ENCODE results near the gene ZMIZ2.
"Not testable (repeated sequence)": the region's sequence is repeated elsewhere in the genome, so short reads cannot be mapped to it uniquely, and the experiment has no call there.

Gene ZMIZ2

DNA sequence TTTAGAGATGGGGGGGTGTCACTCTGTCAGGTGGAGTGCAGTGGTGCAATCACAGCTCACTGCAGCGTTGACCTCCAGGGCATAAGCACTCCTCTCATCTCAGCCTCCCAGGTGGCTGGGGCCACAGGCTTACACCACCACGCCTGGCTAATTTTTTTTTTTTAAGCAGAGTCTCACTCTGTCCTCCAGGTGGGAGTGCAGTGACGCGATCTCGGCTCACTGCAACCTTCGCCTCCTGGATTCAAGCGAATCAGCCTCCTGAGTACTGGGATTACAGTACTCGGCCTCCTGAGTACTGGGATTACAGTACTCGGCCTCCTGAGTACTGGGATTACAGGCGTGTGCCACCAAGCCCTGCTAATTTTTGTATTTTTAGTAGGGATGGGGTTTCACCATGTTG is 24.2 kb downstream of the ZMIZ2 start:
- DNase-seq, result no peak

DNA sequence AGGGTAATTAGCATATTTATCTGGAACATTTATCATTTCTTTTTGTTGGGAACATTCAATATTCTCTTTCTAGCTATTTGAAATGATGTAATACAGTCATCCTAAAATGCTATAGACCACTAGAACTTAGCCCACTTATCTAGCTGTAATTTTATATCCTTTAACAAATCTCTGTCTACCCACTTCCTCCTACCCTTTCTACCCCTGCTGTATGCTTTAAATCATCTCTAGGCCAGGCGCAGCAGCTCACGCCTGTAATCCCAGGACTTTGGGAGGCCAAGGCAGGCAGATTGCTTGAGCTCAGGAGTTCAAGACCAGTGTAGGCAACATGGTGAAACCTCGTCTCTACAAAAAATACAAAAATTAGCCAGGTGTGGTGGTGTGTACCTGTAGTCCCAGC is 25.8 kb downstream of the ZMIZ2 start:
- DNase-seq, result not testable (repeated sequence)

DNA sequence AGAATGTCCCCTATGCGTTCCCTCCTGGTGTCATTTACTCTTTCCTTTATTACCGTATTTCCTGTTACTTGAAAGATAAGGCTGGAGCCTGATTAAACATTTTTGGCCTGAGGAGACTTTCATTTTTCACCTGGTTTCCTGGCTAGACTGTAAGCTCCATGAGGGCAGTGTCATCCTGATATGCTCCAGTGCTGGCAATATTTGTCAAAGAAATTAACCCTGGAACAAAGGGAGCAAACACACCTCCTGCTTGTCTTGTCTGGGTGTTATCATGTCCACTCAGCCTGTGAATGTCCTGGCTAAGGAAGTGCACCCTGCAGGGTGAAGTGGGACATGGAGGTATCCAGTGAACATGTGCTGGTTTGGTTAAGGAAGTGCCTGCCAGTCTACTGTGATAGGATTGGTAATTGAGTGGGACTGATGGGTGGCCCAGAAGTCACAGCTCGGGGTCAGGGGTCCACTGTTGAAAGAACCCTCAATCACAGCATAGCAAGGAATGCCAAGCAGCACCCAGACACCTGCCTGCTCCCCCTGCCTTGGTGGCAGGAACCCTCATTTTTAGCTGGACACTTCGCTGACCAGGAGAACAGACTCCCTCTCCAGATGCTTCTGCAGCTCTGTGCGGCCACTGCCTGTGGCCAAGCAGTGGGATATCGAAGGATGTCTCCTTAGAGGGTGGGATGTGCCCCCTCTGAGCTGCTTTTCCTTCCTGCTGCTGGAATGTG is 26.9 kb downstream of the ZMIZ2 start:
- no peak for DNase-seq

DNA sequence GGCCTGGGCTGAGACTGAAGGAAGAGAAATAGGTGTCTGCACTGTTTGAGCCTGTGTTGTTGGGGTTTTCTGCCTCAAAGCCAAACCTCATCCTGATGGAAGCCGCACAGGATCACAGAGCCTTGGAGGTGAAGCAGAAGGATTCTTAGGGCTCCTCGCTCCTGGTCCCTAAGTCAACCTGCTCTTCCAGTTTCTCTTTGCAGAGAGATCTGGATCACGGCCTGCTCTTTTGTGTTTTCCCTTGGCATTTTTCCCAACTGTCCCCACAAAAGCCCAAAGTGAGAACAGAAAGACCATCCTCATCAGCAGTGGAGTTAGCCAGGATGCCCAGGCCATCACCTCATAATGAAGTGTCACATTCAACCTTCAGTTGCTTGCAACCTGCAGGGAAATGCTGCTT is 27.6 kb downstream of the ZMIZ2 start:
- no peak for DNase-seq

DNA sequence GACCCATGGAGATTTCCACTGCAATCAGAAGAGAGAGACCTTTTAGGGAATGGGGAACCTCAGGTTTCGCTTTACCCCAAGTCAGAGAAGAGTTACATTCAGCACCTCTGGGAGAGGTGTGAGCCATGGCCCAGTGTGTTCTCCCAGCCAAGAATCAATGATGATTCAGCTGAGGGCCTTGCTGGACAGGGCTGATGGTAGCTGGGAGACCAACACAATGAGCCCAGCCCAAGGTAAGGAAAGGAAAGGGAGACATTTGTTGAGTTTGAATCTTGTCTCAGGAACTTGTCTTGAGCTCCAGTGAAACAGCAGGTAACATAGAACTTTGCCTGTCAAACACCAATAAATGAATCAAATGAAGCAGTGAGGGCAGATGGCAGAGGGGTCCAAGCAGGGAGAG is 33.8 kb downstream of the ZMIZ2 start:
- DNase-seq, result no peak

DNA sequence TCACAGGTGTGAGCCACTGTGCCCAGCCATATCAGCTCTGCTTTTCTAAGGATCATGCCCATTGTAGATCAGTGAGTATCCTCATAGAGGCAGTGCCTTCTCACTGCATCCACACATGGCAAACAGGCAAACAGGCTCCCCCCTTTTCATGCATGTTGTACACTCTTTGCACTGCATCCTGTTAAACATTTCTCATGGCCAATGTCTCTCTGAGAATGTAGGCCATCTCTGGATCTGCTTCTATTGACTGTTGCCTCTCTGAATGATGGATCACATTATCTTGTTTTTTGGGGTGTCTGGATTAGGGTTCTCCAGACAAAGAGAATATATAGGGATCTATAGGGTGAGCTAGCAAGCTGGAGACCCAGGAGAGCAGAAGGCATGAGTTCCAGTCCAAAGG is 34.8 kb downstream of the ZMIZ2 start:
- DNase-seq, result no peak

DNA sequence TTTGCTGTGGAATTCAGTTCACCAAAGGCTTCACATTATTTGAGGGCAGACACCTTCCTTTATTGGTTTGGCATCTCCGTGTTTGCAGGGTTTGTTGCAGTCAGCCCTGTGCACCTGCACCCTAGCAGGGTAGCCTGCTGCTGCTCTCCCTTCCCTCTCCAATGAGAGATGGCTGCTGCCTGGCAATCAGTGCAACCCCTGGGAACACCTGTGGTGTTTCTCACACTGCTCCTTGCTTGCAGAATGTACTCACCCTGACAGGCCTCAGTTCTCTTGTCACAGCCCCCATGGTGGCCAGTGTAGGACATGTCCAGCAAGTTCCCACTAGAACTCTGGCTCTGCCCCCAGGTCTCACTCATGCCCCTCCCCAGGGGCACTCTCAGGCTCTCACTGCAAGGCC is 35.7 kb downstream of the ZMIZ2 start:
- DNase-seq, result no peak

DNA sequence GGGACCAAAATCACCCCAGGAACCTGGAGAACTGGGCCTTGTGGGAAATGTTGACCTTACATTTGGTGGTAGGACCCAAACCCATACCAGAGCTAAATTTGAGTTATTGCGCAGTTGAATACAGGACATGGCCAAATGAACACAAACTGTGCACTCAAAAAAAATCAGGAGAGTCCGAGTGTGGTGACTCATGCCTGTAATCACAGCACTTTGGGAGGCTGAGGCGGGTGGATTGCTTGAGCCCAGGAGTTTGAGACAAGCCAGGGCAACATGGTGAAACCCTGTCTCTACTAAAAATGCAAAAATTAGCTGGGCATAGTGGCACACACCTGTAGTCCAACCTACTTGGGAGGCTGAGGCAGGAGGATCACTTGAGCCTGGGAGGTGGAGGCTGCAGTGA is 36.6 kb downstream of the ZMIZ2 start:
- not testable (repeated sequence) for DNase-seq

DNA sequence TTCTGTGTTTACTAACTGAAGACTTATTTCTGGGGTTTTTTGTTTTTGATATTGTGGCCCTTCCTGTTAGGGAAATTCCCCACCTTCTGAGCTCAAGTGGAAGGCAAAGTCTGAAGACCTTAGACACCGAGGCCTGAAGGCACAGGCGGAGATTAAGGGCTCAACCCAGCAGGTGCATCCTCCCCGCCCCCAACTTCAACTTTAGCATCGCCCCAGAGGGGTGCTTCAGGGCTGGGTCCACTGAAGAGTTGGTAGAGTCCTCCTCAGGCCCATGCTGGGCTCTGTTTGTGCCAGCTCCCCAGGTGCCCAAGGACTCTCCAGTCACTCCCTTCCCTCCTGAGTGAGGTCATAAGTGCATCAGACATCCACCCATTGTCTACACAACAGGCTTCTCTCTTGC is 38.4 kb downstream of the ZMIZ2 start:
- no peak for DNase-seq

DNA sequence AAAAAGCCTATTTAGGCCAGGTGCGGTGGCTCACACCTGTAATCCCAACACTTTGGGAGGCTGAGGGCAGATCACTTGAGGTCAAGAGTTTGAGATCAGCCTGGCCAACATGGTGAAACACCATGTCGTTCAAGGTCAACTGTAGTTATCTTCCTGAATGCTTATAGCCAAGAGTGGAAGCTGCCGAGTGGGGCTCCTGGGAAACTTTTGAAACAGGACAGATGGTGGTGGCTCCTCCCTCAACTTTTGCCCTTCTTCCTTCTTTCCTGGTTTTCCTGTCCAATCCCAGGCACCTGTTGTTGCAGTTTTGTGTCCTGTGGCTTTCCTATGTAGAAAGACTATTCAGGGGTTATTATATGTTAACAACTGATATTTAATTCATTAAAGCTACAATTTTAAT is 39.1 kb downstream of the ZMIZ2 start:
- no peak for DNase-seq

DNA sequence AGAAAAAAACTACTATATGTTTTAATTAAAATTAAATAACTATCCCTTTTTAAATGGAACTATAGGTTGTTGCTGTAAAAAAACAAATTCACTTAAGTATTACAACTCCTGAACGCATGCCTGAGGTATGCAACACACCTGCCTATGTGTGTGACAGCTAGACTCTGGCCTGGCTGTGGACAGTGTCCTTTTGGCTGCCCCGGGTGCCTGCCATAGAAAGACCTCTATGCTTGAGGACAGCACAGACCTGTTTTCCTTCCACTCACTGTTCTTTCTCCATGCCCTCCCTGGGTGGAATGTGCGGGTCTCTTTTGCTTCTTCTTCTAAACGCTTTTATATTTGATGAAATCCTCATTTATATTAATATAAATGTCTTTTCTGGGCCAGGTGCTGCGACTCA is 41.3 kb downstream of the ZMIZ2 start:
- no peak for DNase-seq

DNA sequence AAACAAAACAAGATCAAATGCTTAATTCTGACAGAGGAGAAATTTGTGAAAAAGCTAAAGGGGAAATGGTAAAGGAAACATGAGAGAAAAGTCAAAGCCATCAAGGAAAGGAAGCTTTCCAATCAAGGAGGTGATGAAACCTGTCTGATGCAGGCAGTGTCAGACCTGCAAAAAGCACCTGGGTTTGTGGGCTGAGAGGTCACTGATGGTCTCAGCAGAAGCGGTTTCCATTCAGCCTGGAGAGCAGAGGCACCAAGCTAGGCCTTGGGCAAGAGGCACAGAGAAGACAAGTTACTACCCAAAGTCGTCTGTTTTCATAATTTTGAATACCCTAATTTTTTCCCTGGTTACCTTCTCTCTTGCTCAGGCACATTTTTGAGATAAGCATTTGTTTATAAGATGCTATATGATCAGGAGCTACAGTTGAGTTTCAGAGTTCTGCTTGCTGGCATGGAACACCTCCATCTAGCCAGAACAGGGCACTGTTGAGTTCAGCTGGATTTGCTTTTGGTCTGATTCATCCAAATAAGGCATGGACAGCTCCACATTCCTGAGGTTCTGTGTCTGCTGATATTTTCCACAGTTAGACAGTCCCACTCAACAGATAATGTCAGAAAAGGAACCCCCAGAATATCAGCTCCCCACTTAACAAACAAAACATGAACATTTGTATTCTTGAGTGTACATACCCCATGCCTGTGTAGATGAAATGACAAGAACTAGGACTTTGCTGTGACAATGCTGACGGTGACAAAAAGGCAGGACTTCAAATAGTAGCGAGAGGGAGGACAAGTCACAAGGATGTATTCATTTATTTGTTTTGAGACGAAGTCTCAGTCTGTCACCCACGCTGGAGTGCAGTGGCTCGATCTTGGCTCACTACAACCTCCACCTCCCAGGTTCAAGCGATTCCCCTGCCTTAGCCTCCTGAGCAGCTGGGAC is 42.9 kb downstream of the ZMIZ2 start:
- no peak for DNase-seq

DNA sequence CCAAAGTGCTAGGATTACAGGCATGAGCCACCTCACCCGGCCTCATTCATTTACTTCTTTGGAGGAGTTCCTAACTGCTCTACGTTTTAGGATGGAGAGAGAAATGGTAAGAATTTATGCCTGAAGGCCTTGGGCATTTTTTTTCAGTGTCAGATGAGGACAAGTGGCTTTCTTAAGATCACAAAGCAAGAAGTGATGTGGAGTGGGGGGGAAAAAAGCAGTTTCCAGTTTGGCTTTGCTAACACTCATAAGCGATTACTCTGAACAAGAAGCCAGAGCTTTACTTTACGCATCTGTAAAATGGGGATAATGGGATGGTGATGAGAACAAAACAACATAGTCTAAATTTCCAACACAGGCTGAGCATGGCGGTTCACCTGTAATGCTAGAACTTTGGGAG is 45.3 kb downstream of the ZMIZ2 start:
- DNase-seq, result no peak

DNA sequence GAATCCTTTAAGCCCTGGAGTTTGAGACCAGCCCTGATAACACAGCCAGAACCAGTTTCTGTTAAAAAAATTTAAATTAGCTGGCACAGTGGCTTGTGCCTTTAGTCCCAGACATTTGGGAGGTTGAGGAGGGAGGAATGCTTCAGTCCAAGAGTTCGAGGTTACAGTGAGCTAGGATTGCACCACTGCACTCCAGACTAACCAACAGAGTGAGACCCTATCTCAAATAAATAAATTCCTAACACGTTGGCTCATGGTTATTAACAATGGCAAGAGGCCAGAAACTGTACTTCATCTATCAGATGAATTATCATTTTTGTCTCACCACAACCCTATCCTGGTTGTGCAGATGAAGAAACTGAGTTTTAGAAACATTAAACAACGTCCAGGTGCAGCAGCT is 45.7 kb downstream of the ZMIZ2 start:
- no peak for DNase-seq

DNA sequence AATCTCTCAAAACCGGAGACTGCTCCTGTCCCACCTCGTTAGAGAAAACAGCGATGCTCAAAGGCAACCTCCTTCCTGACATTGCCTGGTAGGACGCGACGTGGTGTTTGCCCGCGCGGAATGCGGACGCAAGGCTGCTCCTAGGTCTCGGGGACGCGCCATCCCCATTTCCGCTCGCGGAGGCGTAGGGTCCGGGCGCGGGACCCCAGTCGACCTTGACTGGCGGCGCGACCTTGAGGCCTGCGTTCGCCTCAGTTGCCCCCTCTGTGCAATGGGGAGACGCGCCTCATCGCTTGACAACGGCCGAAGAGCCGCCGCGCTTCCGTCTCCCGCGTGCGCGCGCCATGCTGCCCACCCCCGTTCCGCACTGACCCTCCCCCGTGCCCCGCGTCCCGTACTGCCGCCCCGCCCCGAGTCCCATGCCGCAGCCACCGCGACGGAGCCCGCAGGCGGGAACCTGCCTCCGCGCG is 47.4 kb downstream of the ZMIZ2 start:
- DNase-seq, result peak; percentile 39 to 45

DNA sequence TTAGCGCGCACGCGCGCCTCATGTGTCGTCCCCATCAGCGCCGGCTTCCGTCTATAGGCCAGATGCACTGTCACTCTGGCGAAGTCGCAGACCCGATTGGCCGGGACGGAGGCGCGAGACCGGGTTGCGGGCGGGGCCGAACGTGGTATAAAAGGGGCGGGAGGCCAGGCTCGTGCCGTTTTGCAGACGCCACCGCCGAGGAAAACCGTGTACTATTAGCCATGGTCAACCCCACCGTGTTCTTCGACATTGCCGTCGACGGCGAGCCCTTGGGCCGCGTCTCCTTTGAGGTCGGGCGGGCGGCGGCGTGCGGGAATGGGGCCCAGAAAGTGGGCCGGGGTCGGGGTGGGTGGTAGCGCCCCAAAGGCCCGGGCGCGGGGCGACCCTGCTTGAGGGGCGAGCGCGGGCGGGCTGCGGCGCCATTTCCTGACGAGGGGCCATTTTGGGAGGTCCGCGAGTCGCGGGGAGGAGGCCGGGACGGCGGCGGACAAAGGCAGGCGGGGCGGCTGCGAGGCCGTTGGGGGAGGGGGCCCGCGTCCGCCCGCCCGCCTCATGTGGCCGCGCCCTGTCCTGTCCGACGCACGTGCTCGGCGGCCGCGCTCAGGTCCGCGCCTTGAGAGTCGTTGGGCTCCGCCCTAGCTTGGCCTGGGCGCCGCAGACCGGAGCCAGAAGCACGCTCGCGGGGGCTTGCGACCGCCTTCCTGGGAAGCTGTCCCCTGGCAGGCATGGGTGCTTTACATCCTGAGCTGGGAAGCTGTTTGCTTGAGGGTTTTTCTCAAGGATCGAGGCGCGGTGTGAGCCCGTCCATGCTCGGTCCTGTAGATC is 48.1 kb downstream of the ZMIZ2 start, which contains the start of gene PPIA:
TSS of gene PPIA (plus strand) at position 178 of the 825 bp plus-strand sequence. CDS start at position 222, 44 bp downstream.
- DNase-seq, result peak; percentile 88 to 91

DNA sequence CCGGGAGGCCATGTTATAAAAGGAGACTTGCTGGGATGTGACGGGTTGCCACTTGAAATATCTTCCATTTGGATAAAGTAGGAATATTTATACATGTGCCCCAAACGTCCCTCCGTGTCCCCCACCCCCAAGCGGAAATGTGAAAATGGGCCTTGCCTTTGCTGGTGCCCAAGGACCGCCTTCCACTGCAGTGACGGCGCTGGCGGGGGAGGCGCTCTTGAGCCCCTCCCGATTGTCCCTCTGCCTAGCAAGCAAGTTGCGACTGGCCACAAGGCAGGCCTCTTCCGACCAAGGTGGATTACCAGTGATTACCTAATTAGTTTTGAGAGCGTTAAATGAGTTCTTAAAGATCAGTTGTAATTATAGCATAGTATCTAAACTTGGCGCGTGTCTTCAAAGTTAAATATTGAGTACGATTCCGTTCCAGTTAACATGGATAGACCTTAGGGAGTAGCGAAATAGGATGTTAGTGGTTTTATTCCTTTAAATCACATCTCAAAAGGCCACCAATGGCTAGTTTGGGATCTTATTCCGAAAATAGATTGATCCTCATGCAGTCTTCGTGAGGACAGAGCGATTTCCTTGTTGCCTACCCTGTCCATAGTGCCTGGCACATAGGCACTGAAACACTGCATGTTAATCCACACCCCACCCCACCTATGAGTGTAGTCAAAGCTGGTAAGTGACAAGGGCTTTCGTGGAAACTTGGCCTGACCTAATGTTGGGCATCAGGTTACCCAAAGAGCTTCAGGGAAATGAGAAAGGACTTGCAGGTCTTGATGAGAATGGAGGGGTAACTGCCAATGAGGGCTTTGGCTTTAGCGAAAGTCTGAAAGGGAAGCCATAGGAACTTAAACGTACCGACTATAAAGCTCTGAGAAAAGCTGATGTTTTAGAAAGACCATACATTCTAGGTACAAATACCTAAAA is 48.9 kb downstream of the ZMIZ2 start:
- peak; percentile 70 to 80 for DNase-seq

DNA sequence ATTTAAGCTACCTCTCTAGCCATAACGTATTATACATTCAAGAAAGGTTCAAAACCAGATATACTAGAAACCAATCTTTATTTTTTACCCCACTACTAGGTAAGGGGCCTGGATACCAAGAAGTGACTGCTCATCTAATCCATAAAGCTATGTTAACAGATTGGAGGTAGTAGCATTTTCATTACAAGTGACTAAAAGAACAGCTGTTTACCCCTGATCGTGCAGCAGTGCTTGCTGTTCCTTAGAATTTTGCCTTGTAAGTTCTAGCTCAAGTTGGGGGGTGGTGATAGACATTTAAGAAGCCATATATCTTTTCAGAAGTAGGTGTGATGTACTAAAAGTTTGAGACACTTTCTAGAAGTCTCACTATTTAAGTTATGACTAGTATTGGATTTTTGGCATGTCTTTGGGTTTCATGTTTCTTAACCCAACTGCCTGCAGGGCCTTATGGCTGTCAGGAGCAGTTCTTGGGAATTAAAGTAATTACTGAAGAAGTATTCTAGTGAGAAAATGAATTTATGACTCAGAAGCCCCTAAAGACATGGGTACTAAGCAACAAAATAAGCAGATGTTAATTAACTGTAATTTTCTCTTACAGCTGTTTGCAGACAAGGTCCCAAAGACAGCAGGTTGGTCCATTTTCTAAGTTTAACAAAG is 50.1 kb downstream of the ZMIZ2 start:
- DNase-seq, result no peak

DNA sequence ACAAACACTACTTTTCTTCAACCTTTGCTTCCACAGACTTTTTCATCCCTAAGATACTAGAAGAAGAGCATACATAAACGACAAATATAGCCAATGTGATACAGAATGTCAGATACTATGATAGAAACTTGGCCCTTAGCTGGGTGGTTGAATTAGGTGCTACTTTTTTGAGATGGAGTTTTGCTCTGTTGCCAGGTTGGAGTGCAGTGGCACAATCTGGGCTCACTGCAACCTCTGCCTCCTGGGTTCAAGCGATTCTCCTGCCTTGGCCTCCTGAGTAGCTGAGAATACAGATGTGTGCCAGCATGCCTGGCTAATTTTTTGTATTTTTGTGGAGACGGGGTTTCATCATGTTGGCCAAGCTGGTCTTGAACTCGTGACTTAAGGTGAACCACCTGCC is 51.3 kb downstream of the ZMIZ2 start:
- DNase-seq, result no peak

DNA sequence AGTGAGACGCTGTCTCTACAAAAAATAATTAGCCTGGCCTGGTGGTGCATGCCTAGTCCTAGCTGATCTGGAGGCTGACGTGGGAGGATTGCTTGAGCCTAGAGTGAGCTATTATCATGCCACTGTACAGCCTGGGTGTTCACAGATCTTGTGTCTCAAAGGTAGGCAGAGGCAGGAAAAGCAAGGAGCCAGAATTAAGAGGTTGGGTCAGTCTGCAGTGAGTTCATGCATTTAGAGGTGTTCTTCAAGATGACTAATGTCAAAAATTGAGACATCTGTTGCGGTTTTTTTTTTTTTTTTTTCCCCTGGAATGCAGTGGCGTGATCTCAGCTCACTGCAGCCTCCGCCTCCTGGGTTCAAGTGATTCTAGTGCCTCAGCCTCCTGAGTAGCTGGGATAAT is 53.2 kb downstream of the ZMIZ2 start:
- no peak for DNase-seq

DNA sequence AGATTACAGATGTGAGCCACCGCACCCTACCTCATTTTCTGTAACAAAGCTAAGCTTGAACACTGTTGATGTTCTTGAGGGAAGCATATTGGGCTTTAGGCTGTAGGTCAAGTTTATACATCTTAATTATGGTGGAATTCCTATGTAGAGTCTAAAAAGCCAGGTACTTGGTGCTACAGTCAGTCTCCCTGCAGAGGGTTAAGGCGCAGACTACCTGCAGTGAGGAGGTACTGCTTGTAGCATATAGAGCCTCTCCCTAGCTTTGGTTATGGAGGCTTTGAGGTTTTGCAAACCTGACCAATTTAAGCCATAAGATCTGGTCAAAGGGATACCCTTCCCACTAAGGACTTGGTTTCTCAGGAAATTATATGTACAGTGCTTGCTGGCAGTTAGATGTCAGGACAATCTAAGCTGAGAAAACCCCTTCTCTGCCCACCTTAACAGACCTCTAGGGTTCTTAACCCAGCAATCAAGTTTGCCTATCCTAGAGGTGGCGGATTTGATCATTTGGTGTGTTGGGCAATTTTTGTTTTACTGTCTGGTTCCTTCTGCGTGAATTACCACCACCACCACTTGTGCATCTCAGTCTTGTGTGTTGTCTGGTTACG is 53.9 kb downstream of the ZMIZ2 start:
- no peak for DNase-seq
